ENCODE data around the gene IQUB.
"Not testable (repeated sequence)": the region's sequence is repeated elsewhere in the genome, so short reads cannot be mapped to it uniquely, and the experiment has no call there.

IQUB gene

DNA sequence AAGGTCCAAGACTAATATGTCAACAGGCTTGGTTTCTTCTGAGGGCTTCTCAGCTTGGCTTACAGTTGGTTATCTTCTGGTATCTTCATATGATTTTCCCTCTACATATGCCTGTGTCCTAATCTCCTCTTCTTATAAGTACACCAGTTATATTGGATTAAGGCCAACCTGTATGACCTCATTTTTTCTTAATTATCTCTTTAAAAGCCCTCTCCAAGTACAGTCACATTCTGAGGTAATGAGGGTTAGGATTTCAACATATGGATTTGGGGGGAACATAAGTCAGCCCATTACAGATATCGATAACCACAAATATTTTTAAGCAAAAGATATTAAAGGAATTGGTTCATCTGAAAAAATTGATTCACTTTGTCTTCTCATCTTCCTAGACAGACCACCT, 49.2 kb downstream of the IQUB start:
- DNase-seq = no peak

DNA sequence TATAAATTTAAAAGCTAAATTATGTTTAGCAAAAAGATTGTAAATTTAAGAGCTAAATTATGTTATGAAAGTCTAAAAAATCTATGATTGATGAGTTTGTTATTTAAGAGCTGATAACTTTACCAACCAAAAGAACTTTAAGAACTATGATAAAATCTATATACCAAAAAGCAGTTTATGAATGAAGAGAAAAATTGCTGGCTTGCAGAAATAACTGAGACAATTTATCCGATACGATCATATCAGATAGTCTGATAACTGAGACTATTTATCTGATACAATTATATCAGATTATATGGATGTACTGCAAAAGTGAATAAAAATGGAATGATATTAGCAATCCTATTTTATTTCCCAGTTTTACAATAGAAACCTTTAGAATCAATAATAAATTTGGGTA, 50.2 kb downstream of the IQUB start:
- DNase-seq = no peak

- no peak for DNase-seq
Observed at GRCh38 chr7:123480107-123480506, 54.3 kb downstream of the IQUB start.

GRCh38 chr7:123478056-123478455, 56.3 kb downstream of the IQUB start:
- DNase-seq = not testable (repeated sequence)

DNA sequence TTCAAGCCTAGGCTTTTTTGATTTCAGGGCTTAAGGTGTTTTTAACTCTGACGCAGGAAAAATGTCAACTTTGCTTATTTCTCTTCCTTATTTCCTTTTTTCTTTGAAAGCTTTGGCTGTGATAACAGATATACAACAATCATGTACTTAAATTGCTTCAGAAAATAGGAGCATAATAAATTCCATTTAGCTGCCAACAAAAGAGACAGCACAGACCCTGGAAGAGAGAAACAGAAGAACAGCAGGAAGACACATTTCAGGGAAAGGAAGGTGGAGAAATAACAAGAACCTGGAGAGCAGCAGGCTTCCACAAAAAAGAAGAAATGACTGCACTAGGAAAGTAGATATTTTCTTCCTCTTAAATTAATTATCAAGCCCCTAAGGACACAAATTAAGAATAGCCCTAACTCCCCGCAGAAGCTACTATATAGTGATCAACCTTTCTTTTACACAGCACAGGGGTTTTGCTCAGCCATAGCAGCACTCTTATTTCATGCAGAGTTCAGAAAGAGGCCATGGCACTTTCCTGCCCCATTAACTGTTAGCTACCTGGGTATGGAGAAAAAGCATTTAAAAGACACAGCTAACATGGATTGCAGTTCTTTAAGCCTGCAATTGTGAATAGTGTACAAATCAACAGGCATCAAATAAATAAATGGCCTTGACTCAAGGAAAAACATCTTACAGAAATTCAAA, 61.5 kb downstream of the IQUB start:
- no peak for DNase-seq

DNA sequence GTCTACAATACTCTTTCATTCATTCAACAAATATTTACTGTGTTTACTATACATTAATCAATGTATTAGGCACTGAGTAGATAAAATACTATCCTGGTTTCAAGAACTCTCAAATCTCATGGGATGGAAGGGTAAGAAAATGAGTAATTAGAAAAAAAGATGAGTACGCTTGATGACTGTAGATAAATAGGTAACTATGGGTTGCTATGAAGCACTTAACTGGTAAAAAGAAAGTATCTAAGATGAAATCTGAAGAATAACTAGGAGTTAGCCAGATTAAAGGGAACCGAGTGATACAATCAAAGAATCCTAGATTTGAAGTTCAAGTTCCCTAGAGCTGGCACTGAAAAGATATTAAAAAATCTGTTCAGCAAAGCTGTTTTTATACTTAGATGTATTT, 62.1 kb downstream of the IQUB start:
- no peak for DNase-seq

DNA sequence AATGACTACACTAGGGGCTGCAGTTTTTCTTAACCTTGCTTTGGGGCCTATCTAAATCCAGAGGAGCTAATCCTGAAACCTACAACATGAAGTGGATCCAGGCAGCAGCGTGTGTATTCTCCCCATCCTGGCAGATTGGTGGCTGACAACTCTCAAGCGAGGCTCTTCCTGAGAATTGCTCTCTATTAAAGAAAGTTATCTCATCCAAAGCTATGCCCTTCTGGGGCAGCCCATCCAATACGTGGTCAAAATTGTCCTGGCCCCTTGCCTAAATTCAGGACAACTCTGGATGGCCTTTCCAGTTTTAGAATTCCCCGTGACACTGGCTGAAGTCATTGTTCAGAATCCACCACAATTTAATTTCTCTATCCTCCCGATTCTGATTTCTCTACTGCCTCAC, 66.1 kb downstream of the IQUB start:
- DNase-seq = no peak

DNA sequence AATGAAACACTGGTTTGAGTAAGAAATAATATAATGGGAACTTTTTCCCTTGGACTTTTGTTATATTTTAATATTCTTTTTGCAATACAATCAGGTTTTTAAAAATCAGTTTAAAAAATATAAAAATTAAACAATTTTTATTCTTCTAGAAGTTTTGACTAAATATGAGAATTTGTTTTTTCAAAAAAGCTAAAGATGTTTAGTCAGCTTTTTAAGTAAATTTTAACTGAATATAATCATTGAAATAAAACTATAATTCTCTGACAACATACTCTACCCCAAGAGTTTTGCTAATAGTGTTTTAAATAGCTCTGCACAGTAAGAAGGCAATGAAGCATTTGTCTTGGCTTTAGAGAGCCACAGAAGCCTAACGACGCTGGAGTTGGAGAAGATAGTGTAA, 70.5 kb downstream of the IQUB start:
- DNase-seq = no peak

GRCh38 chr7:123460616-123461015, 73.8 kb downstream of the IQUB start:
- no peak for DNase-seq

GRCh38 chr7:123455965-123456470, 78.4 kb downstream of the IQUB start:
- DNase-seq = no peak

GRCh38 chr7:123440101-123440548, 94.3 kb downstream of the IQUB start:
- peak; percentile 65 for DNase-seq

- peak; percentile 16 for DNase-seq
Observed at GRCh38 chr7:123439191-123439590, 95.2 kb downstream of the IQUB start.

GRCh38 chr7:123437447-123437995, 96.9 kb downstream of the IQUB start:
- DNase-seq = no peak

DNA sequence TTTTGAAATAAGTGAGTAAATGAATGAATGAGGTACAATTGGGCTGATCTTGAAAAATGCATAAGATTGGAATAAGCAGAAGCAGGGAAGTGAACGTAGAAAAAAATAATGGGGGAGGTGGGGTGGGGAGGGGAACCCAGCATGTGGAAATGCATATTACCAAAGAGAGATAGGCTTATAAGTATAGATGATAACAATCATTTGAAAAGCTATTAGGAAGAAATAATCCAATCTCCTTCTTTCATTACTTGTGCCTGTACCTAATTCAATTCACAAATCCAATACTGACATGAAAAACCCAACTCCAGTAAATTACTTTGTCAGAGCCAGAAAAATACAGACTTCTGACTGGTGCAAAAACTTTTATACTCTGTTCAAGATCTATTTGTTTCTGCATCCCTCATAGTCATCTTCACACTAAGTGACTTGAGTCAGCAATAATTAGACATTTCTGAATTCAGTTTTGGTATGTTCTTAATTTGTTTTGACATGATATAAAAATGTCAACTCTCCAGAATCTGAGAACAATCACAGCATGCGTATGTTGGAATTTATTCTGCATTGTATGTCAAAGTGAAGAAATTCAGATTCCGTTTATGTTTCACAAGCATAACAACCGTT, 99.2 kb downstream of the IQUB start:
- no peak for DNase-seq

GRCh38 chr7:123433665-123434064, 100.7 kb downstream of the IQUB start:
- DNase-seq = peak; percentile 90

DNA sequence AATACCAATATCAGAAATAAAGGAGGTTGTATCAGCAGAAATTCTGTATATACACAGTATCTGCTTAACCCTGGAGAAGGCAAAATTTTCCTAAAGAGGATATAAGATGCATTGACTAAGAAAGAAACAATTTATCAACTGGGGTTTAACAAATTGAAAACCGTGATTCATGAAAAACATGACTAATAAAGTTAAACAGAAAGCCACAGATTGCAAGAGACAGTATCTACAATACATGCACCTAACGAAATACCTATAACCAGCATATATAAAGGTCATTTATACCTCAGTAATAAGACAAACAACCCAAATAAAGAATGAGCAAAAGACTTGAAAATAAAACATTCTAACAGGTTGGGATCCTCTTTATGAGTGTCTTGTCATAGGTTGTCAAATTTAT, 101.8 kb downstream of the IQUB start:
- DNase-seq = no peak

DNA sequence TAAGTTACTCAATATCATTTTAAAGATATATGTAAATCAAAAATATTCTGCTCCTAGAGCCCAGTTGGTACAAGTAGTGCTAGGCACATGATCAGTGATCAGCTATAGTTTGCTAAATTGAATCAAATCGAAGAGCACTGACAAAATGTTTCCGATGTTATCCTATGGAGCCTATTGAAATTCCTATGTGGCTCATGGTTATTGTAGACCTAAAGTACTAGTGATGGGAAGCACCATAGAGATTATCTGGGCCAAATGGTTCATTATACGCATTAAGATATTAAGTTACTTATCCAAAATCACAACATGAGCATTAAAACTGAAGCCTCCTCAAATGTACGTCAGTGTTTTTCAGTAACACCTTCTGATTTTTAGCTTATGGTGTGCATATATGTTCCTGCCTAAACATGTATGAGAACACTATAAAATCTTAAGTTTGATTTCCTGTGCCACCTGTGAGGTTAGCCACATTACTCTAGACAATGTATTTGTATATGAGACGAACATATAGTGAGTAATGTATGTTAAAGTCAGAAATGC, 103.2 kb downstream of the IQUB start:
- no peak for DNase-seq

- no peak for DNase-seq
Observed at GRCh38 chr7:123425246-123425645, 109.1 kb downstream of the IQUB start.

- no peak for DNase-seq
Observed at GRCh38 chr7:123424463-123424862, 109.9 kb downstream of the IQUB start.

DNA sequence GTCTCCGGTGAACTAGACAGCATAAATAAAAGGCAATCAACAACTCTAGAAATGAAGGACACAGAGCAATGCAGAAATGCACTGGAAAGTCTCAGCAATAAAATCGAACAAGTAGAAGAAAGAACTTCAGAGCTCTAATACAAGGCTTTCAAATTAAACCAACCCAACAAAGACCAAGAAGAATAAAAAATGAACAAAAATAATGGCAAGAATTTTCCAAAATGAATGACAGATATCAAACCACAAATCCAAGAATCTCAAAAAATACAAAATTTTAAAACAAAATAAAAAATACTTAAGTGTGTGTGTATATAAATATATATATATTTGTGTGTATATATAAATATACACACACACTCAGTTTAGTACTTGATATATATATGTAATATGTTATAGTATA, 110.8 kb downstream of the IQUB start:
- no peak for DNase-seq

- DNase-seq = no peak
Observed at GRCh38 chr7:123417580-123417979, 116.8 kb downstream of the IQUB start.

DNA sequence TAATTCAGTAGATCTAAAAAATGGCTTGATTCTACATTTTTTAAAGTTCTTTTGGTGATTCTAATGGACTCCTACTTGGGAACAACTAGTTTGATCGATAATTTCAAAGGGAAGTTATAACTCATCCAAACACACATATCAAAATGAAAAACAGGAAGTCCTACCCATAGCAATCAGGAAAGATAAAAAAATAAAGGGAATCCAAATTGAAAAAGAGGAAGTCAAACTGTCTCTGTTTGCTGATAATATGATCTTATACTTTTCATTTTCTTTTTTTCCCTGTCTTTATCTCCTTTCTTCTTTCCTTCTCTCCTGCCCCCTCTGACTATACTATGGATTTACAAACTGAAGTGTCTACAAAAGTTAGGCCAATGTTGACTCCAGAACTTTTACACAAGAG, 118.8 kb downstream of the IQUB start:
- DNase-seq = no peak

DNA sequence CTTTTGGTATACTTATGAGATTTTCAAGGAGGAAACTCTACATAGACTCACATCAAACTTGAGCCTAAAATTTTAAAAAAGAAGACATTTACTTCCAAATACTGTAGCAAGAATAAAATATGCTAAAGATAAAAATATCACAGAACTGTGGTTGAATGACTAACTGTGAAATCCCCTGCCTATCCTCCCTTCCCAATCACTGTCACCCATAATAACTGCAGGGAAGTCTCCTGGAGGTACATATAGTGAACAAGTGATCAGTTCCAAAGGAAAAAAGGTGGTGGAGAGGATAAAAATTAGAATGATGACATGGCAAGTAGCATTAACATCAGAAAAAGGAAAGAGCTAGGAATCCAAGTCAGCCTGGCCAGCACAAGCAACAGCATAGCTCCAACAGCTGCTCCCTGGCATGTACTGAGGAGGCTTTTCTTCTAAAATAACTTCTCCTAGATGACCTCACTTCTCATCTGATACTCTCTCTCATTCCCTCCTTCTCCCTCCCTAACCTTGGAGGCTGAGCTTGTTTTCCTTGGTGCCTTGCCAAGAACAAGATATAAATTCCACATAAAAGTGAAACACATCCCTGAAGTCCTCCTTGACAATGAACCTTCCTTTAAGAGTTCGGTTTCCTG, 124.0 kb downstream of the IQUB start:
- no peak for DNase-seq

GRCh38 chr7:123407951-123408350, 126.4 kb downstream of the IQUB start:
- not testable (repeated sequence) for DNase-seq

All from NCI-H146 (cell line).